ENCODE results near the gene GORAB. TPM values are rescaled to one million over a fixed set of nuclear protein-coding genes. Genes with fewer than 3 reads are reported as not detected.

The GORAB gene
- total RNA-seq, 1 donor from 2014 or later = 4.9 TPM

DNA sequence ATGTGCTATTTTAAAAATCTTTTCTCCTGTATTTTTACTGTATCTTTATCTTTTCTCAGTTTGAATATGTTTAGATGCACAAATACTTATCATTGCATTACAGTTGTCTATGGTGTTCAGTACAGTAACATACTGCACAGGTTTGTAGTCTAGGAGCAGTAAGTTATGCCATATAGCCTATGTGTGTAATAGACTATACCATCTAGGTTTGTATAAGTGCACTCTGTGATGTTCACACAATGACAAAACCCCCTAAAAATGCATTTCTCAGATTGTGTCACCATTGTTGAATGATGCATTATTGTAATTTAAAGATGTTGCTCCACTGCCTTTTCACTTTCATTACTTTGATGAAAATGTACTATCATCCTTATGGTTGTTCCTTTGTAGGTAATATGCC, 67.1 kb downstream of the GORAB start:
- Histone ChIP-seq H3K27ac (no peak overlapping the region), H3K4me1 (peaks cover 0 to 2% of the 10 kb centered on the region in 2 donors), H3K36me3 (no peaks in the 10 kb centered on the region), H3K27me3 (no peaks in the 10 kb centered on the region), H3K9me3 (no peaks in the 10 kb centered on the region), H3K4me3 (no peak overlapping the region)
- TF ChIP-seq, protein P1, sequence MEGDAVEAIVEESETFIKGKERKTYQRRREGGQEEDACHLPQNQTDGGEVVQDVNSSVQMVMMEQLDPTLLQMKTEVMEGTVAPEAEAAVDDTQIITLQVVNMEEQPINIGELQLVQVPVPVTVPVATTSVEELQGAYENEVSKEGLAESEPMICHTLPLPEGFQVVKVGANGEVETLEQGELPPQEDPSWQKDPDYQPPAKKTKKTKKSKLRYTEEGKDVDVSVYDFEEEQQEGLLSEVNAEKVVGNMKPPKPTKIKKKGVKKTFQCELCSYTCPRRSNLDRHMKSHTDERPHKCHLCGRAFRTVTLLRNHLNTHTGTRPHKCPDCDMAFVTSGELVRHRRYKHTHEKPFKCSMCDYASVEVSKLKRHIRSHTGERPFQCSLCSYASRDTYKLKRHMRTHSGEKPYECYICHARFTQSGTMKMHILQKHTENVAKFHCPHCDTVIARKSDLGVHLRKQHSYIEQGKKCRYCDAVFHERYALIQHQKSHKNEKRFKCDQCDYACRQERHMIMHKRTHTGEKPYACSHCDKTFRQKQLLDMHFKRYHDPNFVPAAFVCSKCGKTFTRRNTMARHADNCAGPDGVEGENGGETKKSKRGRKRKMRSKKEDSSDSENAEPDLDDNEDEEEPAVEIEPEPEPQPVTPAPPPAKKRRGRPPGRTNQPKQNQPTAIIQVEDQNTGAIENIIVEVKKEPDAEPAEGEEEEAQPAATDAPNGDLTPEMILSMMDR (IDR thresholded peaks at IDR 0.05) = no peak
- DNase-seq (ENCODE audit: low spot score in 2 of 2) = no peak
- intact Hi-C loops (cut with DNase I) = no loop called here

- TF ChIP-seq, protein P1 (IDR thresholded peaks at IDR 0.05) = no peak
- H3K4me3 ChIP-seq = no peak overlapping the region
- no peak overlapping the region for H3K27ac ChIP-seq
- intact Hi-C loops (cut with DNase I) = no loop called here
- DNase-seq (ENCODE audit: low spot score in 2 of 2) = no peak
- no peaks in the 10 kb centered on the region for H3K4me1 ChIP-seq
- H3K36me3 ChIP-seq = no peaks in the 10 kb centered on the region
- no peaks in the 10 kb centered on the region for H3K27me3 ChIP-seq
- no peaks in the 10 kb centered on the region for H3K9me3 ChIP-seq
Observed at GRCh38 chr1:170601866-170602265, 69.9 kb downstream of the GORAB start.

Other genes with a start within 250 kb of the GORAB start
- 123 TPM for gene PRRX1, start 132.0 kb downstream of the GORAB start, total RNA-seq